Uterus (tissue), 2 donors: ENCODE data around the gene ZNF446.

Source experiments
- CTCF ChIP-seq, 4 experiments: fragments of 200-600 bp in 2 of 4; fragments of 450-650 bp in 2 of 4; sonication (generic) in 2 of 4; IDR thresholded peaks; one replicate each; pipeline ENCODE4 v1.5.1; 2016 to 2019; ENCODE audit warnings: antibody characterized with exemption in 4 of 4, mild to moderate bottlenecking in 2 of 4, moderate library complexity in 1 of 4
- POLR2A ChIP-seq, 2 donors: fragments of 450-650 bp; IDR thresholded peaks; one replicate each; pipeline ENCODE4 v1.6.1; 2016; ENCODE audit warnings: antibody characterized with exemption in 2 of 2, mild to moderate bottlenecking in 1 of 2, moderate library complexity in 1 of 2

GRCh38 chr19:58500242-58500641, 24.1 kb downstream of the ZNF446 start:
- TF ChIP-seq CTCF (IDR thresholded peaks at IDR 0.05), result no peak
- no peak for TF ChIP-seq POLR2A (IDR thresholded peaks at IDR 0.05)
